Measurements from ENCODE around the gene TRMT13.

Gene TRMT13

GRCh38 chr1:100132566-100133477 lies at the start of gene TRMT13, which contains the start of gene SASS6:
TRMT13 (plus strand) TSS chr1:100133163; CDS start chr1:100133169, 6 bp downstream.
SASS6 (minus strand) TSS chr1:100132930; CDS start chr1:100132814, 116 bp downstream.
- peak; percentile 98 for DNase-seq (ENCODE audit: low spot score)

- DNase-seq (ENCODE audit: low spot score) = no peak
These were observed 45.6 kb upstream of the TRMT13 start for GRCh38 chr1:100087396-100087795.

- DNase-seq (ENCODE audit: low spot score) = no peak
These were observed 43.9 kb upstream of the TRMT13 start for GRCh38 chr1:100089082-100089481.

GRCh38 chr1:100090471-100090870 lies 42.5 kb upstream of the TRMT13 start:
- no peak for DNase-seq (ENCODE audit: low spot score)

GRCh38 chr1:100100202-100100601 lies 32.8 kb upstream of the TRMT13 start:
- no peak for DNase-seq (ENCODE audit: low spot score)

GRCh38 chr1:100101564-100101963 lies 31.4 kb upstream of the TRMT13 start:
- DNase-seq (ENCODE audit: low spot score) = no peak

- no peak for DNase-seq (ENCODE audit: low spot score)
These were observed 25.3 kb upstream of the TRMT13 start for GRCh38 chr1:100107696-100108095.

GRCh38 chr1:100109554-100110066 lies 23.4 kb upstream of the TRMT13 start:
- no peak for DNase-seq (ENCODE audit: low spot score)

- no peak for DNase-seq (ENCODE audit: low spot score)
These were observed 17.4 kb upstream of the TRMT13 start for GRCh38 chr1:100115524-100115923.

GRCh38 chr1:100122177-100122576 lies 10.8 kb upstream of the TRMT13 start:
- DNase-seq (ENCODE audit: low spot score) = no peak

- no peak for DNase-seq (ENCODE audit: low spot score)
These were observed 5.7 kb upstream of the TRMT13 start for GRCh38 chr1:100127226-100127625.

- DNase-seq (ENCODE audit: low spot score) = no peak
These were observed 2.3 kb upstream of the TRMT13 start for GRCh38 chr1:100130552-100131077.

- no peak for DNase-seq (ENCODE audit: low spot score)
These were observed 1.3 kb upstream of the TRMT13 start for GRCh38 chr1:100131623-100132022.

GRCh38 chr1:100134872-100135271 lies 1.9 kb downstream of the TRMT13 start:
- DNase-seq (ENCODE audit: low spot score) = no peak

- DNase-seq (ENCODE audit: low spot score) = no peak
These were observed 4.6 kb downstream of the TRMT13 start for GRCh38 chr1:100137602-100138001.

GRCh38 chr1:100141192-100141591 lies 8.2 kb downstream of the TRMT13 start:
- no peak for DNase-seq (ENCODE audit: low spot score)

GRCh38 chr1:100142343-100142742 lies 9.4 kb downstream of the TRMT13 start:
- no peak for DNase-seq (ENCODE audit: low spot score)

GRCh38 chr1:100145116-100145515 lies 12.2 kb downstream of the TRMT13 start:
- DNase-seq (ENCODE audit: low spot score) = no peak

GRCh38 chr1:100146958-100147357 lies 14.0 kb downstream of the TRMT13 start:
- no peak for DNase-seq (ENCODE audit: low spot score)

GRCh38 chr1:100147875-100148274 lies 14.9 kb downstream of the TRMT13 start:
- no peak for DNase-seq (ENCODE audit: low spot score)

GRCh38 chr1:100151679-100152078 lies 18.7 kb downstream of the TRMT13 start:
- no peak for DNase-seq (ENCODE audit: low spot score)

GRCh38 chr1:100152271-100152670 lies 19.3 kb downstream of the TRMT13 start:
- peak; percentile 5 for DNase-seq (ENCODE audit: low spot score)

GRCh38 chr1:100162881-100163280 lies 29.9 kb downstream of the TRMT13 start:
- DNase-seq (ENCODE audit: low spot score) = no peak

Data from Ammon's horn (tissue), 1 donor.